ENCODE measurements around the gene TFDP1.

DNA sequence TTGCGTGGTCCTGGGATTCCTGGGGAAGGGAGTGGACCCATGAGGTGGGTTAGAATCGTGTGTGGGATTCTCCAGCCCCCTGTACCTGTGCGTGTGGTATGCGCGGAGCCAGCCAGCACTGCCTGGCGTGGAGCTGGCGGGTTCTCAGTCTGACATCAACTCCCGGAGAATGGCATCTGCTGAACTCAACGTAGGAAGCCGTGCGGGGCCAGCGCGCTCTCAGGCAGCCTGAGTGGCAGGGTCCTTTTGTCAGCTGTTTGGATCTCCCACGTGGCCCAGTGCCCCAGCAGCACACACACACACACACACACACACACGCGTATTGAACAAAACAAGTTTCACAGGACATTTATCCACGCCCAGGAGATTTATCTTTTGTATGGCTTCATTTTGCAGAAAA is 45.3 kb downstream of the TFDP1 start:
- TF ChIP-seq CTCF (IDR thresholded peaks at IDR 0.05) (no peak), POLR2AphosphoS5 (IDR thresholded peaks at IDR 0.05) (no peak)

All from sigmoid colon (tissue), 4 donors.